AG08396 (cell line): Measurements from ENCODE around the gene PRKCA.
"Not testable (repeated sequence)": the region's sequence is repeated elsewhere in the genome, so short reads cannot be mapped to it uniquely, and the experiment has no call there.

ENCODE experiments used
- DNase-seq: peaks from one replicate; pipeline ENCODE4 v3.0.0; 2012; ENCODE audit warnings: low spot score, mixed read lengths

The PRKCA gene

DNA sequence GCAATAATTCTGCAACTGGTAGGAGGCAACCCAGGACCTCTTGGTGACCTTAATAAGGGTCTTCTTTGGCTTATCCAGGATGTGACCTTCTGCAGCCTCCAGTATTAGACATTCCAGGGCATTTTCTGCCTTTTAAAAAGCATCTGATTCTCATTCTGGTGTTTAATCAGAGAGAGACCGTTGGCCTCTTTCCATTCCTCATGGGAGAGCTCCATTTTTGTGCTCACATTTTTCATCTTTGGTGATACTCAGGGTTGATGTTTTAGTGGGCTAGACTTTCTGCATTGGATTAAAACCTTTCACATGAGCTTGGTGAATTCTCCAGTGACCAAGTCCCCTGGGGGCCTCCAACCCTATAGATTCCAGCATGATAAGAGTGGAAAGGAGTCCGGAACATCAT is 382.3 kb downstream of the PRKCA start:
- DNase-seq = no peak

DNA sequence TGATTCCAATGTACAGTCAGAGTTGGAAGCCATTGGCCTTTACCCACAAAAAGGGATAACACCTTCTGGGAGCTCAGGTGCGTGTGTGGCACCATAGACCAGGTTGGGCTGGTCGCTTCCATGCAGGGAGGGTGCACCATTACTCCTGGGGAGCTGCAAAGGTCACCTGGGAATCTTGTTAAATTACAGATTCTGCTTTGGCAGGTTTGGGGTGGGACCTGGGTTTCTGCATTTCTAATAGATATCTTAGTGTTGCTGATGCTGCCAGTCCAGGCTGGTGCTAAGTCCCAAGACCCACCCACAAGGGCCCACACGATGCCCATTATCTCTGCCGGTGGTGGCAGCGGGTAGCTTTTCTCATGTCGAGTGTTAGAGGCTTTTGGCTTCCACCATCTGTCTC is 384.2 kb downstream of the PRKCA start:
- DNase-seq = no peak

DNA sequence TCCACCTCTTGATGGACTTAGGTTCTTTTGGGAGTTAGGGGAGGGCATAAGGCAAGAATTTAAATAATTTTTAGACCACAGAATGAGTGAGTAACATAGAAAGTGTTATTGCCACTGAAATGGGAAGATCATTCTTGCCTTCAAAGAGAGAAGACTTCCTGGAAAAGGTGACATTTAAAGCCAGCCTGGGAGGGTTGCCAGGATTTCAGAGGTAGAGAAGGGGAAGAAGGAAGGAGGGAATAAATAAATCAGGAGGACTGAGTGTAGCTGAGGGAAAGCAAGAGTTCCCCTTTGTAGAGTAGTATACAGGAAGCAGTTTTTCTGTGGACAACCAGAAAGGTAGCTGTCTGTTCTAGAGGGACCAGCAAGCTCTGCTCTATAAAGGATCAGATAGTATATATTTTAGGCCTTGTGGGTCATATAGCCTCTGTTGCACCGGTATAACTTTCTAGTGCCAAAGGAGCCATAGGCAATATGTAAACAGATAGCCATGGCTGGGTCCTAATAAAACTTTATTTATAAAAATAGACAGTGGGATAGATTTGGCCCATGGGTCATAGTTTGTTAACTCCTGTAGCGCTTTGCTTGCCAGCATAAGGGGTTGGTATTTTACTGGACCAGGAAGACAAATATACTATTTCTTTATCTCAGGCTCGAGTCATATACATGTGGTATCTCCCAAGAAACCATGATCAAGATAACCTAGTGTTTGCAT is 385.3 kb downstream of the PRKCA start:
- no peak for DNase-seq

DNA sequence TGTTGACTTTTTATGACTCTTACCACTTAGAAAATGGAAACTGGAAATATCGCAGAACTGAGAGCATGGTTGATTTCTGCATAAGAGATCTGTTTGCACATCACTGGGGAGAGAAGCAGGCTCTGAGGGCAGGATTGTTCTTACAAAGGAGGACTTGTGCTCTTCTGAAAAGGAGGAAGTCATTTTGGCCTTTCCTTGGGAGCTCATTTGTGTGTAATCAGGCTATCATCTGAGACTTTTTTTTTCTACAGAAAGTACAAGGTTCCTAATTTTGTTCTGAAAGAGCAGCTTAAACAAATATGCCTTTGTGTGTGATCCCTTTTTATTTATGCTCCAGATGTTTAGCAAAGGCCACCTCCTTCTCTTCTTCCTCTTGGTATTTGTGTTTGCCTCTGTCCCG is 386.8 kb downstream of the PRKCA start:
- DNase-seq = no peak

DNA sequence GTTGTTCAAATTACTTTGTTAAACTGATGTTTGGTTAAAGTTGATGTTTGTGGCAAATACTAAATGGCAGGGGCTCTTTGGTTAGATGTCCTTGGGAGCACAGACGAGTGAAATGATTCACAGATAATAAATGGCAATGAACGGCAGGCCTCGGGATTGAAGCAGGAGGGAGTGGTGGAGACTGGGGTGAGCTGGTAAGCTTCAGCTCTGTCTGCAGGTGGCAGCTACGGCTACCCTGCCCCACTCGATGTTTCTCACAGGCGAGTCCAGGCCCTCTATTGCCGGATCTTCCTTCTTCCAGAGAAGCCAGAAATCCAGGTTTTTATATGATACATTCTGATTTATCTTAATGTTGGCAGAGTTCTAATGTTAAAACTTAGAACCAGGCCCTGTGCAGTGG is 387.8 kb downstream of the PRKCA start:
- no peak for DNase-seq

DNA sequence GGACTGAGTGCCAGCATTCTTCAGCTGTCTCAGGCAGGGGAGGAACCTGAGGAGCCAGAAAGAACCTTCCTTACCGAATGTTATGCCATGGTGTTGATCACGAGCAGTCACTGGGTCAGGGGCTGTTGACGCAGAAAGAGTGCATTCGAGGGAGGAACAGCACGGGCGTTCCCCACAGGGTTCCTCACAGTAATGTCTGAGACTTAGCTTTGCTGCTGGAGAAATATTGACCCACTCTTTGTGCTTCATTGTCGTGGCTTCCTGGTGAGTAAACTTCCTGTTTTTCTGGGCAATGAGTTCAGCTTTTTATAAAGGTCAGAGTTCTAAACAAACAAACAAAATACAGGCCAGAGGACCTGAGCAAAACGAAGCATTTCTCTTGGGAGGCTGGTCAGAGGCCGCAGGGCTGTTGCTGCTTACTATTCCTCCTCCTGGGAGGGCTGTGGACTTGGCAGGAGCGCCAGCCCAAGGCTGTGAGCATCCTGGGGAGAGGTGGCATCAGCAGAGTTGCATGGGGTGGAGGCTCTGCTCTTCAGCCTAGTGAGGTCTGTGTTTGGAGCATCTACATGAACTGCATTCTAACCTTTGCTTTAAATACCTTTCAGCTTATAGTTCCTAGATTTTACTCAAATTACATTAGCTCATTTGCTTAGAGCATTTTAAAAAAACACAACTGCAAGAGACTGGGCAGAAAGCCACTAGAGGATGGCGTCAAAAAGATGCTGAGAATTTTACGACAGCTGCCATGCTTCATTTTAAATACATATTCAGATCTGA is 389.4 kb downstream of the PRKCA start:
- DNase-seq = no peak

DNA sequence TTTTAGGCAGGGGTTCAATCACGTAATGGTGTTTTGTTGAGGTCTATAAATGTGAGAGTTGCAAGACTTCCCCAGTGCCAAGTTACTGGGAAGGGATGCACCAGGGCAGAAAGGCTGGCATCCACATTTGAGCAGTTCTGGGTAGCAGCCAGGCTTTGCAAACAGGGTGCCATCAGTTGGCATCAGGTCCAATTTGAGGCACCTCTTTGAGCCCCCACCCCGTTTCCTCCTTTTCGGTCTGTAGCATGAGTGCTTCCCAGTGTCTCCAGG is 389.9 kb downstream of the PRKCA start:
- no peak for DNase-seq

DNA sequence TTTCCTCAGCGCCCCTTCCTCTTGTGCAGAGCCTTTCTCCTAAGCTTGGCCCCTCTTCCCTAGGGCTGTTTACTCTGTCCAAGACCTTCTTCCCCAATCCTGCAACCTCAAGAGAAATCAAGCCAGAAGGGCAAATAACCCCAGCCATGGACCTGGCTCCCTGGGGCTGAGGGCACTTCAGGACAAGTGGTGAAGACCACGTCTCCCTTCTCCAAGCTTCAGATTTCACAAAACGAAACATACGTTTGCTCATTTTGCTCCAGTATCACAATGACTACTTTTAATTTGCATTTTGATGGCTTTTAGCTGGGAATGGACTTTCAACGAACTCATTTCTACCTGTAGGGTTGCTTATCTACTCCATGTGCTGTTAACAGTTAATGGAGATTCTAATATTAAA is 392.7 kb downstream of the PRKCA start:
- no peak for DNase-seq

DNA sequence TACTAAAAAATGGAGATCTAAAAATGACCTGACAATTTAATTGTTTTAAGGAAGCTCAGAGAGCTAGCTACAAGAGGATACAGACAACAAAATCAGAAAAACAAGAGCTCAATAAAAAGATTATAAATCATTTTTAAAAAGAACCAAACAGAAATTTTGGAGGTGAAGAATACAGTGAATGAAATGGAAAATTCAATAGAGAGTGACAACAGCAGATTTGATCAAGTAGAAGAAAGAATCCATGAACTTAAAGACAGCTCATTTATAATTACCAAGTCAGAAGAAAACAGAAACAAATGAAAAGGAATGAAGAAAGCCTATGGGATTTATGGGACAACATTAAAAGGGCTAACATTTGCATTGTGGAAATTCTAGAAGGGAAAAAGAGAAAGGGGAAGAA is 395.9 kb downstream of the PRKCA start:
- no peak for DNase-seq

DNA sequence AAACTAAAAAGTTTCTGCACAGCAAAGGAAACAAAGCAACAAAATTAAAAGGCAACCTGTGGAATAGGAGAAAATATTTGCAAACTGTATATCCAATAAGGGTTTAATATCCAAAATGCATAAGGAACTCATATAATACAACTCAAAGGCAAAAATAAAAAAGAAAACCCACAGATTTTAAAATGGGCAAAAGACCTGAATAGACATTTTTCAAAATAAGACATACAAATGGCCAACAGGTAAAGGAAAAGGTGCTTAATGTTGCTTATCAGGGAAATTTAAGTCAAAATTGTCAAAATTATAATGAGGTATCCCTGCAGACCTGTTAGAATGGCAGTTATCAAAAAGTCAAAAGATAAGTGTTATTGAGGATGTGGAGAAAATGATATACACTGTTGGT is 399.0 kb downstream of the PRKCA start:
- DNase-seq = no peak

DNA sequence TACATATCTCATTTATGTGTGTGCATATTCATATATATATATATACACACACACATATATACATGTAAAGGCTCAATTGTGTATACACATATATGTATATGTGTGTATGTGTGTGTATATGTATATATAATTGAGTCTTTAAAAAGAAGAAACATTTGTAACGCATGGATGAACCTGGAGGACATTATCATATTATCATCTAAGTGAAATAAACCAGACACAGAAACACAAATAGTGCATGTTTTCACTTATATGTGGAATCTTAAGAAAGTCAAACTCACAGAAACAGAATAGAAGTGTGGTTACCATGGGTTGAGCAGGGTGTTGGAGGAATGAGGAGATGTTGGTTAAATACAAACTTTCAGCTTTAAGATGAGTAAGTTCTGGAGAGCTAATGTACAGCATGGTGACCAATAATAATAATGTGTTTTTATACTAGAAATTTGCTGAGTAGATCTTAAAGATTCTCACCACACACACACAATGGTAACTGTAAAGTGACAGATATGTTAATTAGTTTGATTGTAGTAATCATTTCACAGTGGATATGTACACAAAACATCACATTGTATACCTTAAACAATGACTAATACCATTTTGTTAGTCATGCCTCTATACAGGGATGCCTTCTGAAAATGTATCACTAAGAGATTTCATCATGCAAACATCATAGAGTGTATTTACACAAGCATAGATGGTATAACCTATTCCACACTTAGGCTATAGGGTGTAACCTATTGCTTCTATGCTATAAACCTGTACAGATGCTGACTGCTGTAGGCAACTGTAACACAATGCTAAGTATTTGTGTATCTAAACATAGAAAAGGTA is 399.9 kb downstream of the PRKCA start:
- DNase-seq = no peak

DNA sequence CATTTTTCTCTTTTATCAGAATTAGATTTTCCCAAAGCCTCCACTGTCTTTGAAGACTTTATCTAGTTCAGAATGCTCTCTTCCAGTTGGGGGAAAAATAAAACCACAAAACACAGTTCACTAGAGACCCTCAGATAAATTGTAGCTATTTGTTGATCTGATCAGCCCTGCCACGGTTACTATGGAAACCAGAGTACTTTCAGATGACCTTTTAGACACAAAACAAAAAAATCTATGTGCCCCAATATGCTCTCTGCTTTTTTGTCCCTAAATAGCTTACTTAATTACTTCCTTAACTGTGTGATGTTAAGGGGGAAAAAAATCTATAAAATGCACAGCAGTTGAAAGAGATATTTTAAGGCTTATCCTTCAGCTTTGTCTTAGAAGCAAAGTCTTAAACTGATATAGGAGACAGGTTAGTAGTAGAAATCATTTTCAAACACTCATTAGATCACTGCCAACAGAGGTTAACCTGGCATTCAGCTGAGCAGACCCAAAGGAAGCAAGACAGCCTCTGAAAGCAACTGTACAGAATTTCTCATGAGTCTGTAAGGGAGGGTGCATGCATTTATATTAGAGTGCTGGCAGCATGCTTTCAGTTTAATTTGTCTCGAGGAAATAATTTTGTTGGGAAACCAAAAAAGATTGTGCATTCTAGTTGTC is 402.6 kb downstream of the PRKCA start:
- DNase-seq = no peak

DNA sequence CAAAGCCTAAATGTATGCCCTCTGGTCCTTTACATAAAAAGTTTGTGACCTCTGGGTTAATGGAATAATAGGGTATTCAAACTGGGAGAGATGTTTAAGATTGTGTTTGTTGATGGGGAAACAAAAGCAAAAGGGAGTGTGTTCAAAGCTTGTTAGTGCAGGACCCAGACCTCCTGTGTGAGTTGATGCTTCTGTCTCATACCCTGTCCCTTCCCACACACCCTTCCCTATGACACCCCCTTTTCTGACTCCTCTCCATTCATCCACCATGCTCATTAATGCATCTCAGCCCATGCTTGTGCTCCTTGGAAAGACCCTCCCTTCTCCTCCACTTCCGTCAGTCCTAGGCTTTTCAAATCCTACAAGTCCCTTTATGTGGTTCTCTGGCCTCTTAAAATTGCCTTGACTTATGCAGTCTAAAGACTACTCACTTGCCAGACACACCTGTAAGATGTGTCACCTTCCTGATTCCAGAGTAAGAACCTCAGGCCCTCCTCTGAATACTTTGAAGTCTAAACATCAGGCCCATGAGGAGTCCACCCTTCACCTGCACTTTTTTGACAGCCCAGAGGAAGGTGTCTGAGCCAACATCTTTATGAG is 404.5 kb downstream of the PRKCA start:
- no peak for DNase-seq

DNA sequence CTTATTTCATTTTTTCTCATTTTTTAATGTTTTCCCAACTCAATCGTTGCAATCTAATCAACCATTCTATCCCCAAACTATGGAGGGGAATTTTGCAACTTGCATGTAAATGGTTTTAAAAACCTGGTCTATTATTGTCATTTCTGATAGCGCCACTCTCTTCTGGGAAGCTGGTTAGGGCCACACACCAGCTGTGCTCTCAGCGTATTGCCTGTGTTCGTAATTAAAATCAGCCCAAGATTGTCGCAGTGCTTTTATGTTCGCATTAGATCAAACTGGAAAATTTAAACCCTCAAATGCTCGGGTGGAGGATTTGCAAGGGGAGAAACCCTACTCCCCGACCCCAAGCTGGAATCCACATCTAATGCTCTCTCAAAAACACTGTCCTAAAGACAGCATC is 409.0 kb downstream of the PRKCA start:
- DNase-seq = no peak

DNA sequence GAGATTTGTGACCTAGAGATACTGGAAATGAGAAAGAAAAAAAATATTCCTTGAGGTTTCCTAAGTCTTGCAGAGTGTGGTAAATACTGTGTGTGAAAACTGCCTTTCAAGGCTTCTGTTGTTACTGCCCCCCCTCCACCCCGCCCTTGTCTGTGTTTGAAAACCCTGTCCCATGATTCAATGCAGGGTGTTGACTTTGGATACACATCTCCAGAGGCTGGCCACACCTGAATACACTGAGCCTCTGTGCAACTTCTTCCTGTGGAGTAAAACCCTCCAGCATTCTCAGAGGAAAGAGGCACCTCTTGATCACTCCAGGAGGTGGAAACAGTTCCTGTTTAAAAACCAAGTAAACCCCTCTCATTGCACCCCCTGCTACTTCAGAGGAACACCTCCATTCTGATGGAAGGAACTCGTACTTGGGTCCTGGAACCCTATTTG is 409.5 kb downstream of the PRKCA start:
- no peak for DNase-seq

DNA sequence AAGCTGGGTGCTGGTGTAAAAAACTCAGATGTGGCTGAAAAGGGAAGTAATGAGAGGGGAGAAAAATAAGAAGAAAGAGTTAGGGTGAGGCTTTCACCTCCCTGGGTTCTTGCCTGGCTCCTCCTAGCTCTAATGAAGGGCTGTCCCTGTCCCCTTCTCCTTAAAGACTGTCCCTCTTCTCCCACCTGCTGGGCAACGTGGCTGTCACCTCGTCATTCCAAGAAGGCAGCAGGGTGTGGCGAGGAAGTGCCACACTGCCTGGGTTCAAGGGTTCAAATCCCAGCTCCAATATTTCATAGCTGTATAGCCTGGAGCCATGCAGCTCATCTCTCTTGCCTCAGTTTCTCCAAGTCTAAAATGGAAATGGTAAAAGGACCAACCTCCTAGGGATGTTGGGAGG is 410.0 kb downstream of the PRKCA start:
- no peak for DNase-seq

DNA sequence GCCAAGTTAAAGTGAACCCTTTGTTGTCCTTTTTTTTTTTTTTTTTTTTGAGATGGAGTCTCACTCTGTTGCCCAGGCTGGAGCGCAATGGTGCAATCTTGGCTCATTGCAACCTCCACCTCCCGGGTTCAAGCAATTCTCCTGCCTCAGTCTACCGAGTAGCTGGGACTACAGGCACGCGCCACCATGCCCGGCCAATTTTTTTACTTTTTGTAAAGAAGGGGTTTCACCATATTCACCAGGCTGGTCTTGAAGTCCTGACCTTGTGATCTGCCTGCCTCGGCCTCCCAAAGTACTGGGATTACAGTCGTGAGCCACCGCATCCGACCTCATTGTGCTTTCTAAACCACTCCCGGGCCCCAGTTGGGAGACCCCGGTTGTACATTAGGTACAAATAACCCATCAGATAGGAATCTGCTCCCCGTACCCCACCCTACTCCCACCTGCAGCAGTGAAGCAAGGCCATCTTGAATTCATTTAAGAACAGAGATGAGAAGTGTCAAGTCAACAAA is 410.7 kb downstream of the PRKCA start:
- DNase-seq = not testable (repeated sequence)

DNA sequence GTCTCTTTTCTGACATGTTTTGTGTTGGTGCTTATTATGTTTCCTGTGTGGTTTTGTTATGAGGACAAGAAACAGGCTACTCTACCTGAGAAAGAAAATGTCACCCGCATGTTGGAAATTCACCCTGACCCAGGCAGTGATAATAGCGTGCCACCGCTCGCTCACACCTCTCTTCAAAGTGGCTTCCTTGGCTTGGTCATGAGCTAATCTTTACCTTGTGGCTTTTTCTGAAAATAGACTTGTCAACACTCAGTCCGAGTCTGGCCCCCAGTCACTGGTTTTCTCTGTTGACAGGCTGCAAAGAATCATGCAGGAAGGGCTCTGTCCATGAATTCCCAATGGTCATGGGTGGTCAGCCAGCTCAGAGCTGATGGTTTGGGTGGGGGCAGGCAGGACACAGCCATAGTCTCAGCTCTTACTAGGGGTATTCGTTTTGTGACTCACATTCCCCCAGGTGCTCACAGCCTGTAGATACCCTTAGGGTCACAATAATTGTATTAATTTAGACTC is 411.2 kb downstream of the PRKCA start:
- DNase-seq = no peak

DNA sequence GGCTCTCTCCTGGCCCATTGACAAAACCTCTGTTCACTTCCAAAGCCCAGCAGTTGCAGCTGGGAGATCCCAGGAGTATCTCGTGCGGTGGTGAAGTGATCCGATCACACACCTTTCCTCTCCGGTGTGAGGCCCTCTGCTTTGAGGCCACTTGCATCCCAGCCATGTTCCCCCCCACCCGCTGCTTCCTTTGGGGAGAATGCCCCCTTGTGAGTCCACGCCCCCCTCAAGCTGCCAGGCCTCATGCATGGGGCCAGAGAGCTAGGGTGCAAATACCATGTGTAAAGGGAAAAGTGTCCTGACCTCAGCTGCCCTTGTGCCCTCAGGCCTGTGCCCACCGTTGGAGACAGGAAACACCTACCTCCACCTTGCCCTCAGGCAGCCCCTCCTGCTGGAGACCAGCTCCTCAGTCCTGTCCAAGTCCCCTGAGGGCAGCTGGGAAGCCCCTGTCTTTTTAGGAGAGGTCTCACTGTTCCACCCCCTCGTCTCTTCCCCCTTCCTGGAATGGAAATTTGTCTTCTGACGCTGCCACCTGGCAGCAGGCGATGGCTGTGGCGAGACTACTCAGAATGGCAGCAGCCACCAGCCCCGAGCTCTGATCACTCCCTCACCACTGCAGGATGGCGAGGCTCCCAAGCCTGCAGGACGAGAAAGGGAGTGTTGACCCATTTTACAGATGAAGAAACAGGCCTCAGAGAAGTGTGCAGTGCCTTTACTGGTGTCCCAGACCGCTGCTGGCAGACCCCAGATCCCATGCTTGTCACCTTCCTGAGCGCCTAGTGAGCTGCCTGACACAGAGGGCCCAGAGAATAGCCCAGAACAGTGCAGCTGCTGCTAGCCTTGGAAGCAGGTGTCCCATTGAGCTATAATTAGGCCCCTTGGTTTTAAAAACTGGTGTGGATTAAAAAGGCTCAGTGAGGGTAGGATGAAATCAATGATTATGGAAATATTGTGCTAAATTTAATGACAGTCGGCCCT is 411.9 kb downstream of the PRKCA start:
- no peak for DNase-seq

DNA sequence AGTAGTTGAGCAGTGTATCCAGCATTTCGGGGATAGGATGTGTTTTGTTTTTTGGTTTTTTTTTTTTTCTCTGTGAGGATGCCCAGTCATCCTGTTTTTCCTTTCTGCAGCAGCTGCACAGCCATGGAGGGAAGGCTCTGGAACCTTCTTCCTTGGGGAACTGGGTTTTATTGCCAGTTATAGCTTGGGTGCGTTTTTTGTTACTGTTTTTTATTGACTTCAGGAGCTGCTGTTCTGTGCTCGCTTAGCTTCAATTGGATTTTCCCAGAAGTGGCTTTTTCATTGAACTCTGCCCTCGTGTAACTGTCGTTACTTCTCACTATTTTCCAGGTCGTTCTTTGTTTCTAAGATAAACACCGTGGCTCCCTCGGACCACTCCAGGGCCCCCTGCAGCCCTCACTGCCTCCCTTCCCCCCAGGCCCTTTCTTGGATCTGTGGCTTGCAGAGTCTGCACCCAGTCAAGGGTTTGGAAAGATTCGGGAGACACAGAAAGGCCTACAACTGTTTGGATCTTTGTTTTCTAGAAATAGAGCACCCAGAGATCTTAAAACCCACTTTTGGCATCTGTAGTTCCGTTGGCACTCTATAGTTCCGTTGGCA is 412.8 kb downstream of the PRKCA start:
- no peak for DNase-seq
